MM.1S (cell line): ENCODE measurements around the gene NGDN.

Experiments
- EZH2phosphoT487 ChIP-seq: fragments of 300-600 bp; sonication (generic); IDR thresholded peaks from 2 replicates; pipeline ENCODE4 v1.6.1; 2018; ENCODE audit warnings: antibody characterized with exemption, low read length
- TF ChIP-seq, protein P1 (sequence below): fragments of 300-600 bp; sonication (generic); IDR thresholded peaks from 2 replicates; pipeline ENCODE4 v1.5.1; 2016; ENCODE audit warnings: antibody characterized with exemption, low read length, mixed read lengths

DNA sequence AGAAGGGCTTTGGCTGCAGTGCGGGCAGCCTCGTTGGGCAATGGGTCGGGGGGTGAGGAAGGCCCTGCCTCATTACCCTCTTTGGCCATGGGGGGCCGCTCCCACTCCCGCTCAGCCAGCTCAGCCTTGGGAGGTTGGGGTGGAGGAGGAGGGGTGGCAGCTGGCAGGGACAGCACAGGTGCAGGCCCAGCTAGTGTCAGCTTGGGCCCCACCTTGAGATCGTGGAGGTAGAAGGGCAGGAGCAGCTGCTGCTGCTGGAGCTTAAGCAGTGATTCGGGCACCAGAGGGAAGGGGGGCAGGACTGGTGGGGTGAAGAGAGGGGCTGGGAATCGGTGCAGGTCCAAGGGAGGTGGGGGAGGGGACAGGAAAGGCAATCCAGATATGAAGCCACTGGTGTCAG, 56.1 kb downstream of the NGDN start:
- TF ChIP-seq, protein P1, sequence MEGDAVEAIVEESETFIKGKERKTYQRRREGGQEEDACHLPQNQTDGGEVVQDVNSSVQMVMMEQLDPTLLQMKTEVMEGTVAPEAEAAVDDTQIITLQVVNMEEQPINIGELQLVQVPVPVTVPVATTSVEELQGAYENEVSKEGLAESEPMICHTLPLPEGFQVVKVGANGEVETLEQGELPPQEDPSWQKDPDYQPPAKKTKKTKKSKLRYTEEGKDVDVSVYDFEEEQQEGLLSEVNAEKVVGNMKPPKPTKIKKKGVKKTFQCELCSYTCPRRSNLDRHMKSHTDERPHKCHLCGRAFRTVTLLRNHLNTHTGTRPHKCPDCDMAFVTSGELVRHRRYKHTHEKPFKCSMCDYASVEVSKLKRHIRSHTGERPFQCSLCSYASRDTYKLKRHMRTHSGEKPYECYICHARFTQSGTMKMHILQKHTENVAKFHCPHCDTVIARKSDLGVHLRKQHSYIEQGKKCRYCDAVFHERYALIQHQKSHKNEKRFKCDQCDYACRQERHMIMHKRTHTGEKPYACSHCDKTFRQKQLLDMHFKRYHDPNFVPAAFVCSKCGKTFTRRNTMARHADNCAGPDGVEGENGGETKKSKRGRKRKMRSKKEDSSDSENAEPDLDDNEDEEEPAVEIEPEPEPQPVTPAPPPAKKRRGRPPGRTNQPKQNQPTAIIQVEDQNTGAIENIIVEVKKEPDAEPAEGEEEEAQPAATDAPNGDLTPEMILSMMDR, result no peak
- no peak for TF ChIP-seq EZH2phosphoT487
